ENCODE data around the gene FAM83C. TPM values are rescaled to one million over a fixed set of nuclear protein-coding genes. Genes with fewer than 3 reads are reported as not detected.

The FAM83C gene
- total and polyA plus RNA-seq, 8 donors: not detected

DNA sequence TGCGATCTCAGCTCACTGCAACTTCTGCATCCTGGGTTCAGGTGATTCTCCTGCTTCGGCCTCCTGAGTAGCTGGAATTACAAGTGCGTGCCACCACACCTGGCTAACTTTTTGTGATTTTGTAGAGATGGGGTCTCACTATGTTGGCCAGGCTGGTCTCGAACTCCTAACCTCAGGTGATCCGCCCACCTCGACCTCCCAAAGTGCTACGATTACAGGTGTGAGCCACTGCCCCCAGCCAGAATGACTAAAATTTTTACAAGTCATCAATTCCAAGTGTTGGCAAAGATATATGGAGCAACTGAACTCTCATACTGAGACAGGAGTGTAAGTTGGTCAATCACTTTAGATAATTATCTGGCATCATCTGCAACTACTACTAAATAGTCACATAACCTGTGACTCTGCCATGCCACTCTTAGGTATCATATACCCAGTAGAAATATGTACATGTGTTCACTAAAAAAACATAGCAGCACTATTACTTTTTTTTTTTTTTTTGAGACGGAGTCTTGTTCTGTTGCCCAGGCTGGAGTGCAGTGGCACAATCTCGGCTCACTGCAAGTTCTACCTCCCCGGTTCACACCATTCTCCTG lies 10.6 kb downstream of the FAM83C start:
- no peak overlapping the region for H3K27ac ChIP-seq
- TF ChIP-seq, protein P1, sequence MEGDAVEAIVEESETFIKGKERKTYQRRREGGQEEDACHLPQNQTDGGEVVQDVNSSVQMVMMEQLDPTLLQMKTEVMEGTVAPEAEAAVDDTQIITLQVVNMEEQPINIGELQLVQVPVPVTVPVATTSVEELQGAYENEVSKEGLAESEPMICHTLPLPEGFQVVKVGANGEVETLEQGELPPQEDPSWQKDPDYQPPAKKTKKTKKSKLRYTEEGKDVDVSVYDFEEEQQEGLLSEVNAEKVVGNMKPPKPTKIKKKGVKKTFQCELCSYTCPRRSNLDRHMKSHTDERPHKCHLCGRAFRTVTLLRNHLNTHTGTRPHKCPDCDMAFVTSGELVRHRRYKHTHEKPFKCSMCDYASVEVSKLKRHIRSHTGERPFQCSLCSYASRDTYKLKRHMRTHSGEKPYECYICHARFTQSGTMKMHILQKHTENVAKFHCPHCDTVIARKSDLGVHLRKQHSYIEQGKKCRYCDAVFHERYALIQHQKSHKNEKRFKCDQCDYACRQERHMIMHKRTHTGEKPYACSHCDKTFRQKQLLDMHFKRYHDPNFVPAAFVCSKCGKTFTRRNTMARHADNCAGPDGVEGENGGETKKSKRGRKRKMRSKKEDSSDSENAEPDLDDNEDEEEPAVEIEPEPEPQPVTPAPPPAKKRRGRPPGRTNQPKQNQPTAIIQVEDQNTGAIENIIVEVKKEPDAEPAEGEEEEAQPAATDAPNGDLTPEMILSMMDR (IDR thresholded peaks at IDR 0.05): no peak
- no peaks in the 10 kb centered on the region for H3K9me3 ChIP-seq
- H3K4me1 ChIP-seq: peaks cover 0 to 19% (median 3%) of the 10 kb centered on the region in 3 donors
- no peak for DNase-seq
- peaks cover 5 to 19% (median 17%) of the 10 kb centered on the region in 3 donors for H3K36me3 ChIP-seq
- 96 to 97% methylated on average over 10 of the region's 10 CpGs for WGBS, 2 donors
- no peak for FAIRE-seq
- no peak for ATAC-seq
- H3K4me3 ChIP-seq: no peak overlapping the region
- intact Hi-C loops (cut with DNase I): no loop called here
- no peaks in the 10 kb centered on the region for H3K27me3 ChIP-seq

DNA sequence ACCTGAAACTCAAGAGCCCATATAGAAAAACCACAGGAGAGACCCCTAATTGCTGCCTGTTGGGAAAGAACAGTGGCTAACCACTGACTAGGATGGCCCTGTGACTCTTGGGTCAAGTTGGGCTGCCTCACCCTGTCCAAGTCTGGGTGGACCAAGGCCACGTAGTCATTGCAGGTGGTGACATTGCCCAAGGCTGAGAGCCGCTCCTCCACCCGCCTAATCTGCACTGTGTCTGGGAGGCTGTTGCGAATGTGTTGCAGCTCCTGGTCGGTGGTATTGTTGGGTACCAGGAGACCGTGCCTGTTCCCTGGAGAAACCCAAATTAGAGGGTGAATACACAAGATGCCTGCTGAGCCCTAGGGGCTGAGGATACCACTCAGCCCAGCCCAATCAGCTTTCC lies 11.7 kb downstream of the FAM83C start:
- no peak overlapping the region for H3K27ac ChIP-seq
- H3K27me3 ChIP-seq: no peaks in the 10 kb centered on the region
- no peak for FAIRE-seq
- peaks cover 0 to 25% (median 6%) of the 10 kb centered on the region in 3 donors for H3K4me1 ChIP-seq
- H3K4me3 ChIP-seq: no peak overlapping the region
- intact Hi-C loops (cut with DNase I): no loop called here
- no peak for DNase-seq
- WGBS, 2 donors: 90 to 95% methylated on average over 6 of the region's 6 CpGs
- H3K36me3 ChIP-seq: peaks cover 5 to 19% (median 17%) of the 10 kb centered on the region in 3 donors
- TF ChIP-seq, protein P1 (IDR thresholded peaks at IDR 0.05): no peak
- no peak for ATAC-seq
- no peaks in the 10 kb centered on the region for H3K9me3 ChIP-seq

DNA sequence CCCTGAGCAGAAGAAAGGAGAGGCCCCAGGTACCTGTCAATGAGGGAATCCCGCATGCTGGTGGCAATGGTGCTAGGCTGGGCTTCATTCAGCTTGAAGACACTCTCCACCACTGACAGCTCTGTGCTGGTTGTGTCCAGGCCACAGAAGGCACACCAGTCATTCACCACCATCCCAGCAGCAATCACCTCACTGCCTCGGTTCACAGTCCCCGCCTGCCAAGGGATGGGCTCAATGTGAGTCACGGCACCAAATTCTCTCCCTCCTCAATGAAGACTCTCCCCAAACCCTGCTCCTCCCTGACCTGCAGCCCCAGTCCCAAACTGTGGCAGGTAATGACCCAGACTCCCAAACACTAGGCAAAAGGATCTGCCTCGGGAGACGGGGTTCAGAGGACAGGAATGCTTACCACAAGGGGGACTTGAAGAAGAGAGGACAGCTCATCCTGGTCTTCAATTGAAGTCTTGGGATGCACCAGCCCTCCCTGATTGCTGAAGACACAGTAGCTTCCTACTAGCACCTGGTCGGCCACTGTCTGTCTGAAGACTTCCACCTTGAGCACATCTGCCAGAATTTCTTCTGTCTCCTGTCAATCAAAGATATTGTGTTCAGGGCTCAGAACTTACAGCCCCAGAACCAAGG lies 12.6 kb downstream of the FAM83C start:
- Histone ChIP-seq H3K4me3 (no peak overlapping the region), H3K4me1 (peaks cover 0 to 25% (median 6%) of the 10 kb centered on the region in 3 donors), H3K27me3 (no peaks in the 10 kb centered on the region), H3K27ac (no peak overlapping the region), H3K36me3 (peaks cover 5 to 19% (median 17%) of the 10 kb centered on the region in 3 donors), H3K9me3 (no peaks in the 10 kb centered on the region)
- TF ChIP-seq, protein P1 (IDR thresholded peaks at IDR 0.05): no peak
- DNase-seq (no peak), ATAC-seq (no peak), FAIRE-seq (no peak)
- WGBS, 2 donors: 86 to 87% methylated on average over 7 of the region's 7 CpGs
- intact Hi-C loops (cut with DNase I): loop anchor here in 1 of 3 donors (10.0 kb wide), 1 partner anchor 435 kb away; no protein-coding TSS in a partner anchor

DNA sequence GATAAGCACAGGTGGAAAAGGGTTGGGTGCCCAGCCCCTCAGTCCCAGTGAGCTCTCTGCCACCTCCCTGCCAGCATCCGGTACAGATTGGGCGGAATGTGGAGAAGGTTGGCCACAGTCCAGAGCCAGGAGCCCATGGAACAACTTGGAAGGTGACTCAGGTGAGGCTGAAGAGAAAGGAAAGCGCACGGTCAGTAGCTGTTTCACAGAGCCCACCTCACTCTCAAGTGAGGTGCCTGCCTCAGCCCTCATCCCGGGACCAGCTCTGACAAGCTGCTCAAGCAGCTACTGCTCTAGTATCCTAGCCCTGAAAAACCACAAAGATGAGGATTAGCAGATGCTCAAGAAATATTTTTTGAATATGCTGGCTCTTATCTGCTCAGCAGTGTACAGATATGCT lies 13.2 kb downstream of the FAM83C start:
- no peak overlapping the region for H3K4me3 ChIP-seq
- intact Hi-C loops (cut with DNase I): loop anchor here in 1 of 3 donors (10.0 kb wide), 1 partner anchor 434 kb away; no protein-coding TSS in a partner anchor
- H3K27ac ChIP-seq: peak overlapping the region in 1 of 4 donors; percentile 98
- 80 to 82% methylated on average over 5 of the region's 5 CpGs for WGBS, 2 donors
- H3K4me1 ChIP-seq: peaks cover 0 to 25% (median 6%) of the 10 kb centered on the region in 3 donors
- ATAC-seq: no peak
- H3K9me3 ChIP-seq: no peaks in the 10 kb centered on the region
- FAIRE-seq: no peak
- peak in 1 of 6 donors; percentile 33 for DNase-seq
- peaks cover 5 to 19% (median 17%) of the 10 kb centered on the region in 3 donors for H3K36me3 ChIP-seq
- TF ChIP-seq, protein P1 (IDR thresholded peaks at IDR 0.05): no peak
- H3K27me3 ChIP-seq: no peaks in the 10 kb centered on the region
